HEK293 (cell line): ENCODE results near the gene CST9L.

Experiments used
- CTCF ChIP-seq: fragments of 450-650 bp; formaldehyde crosslinking; IDR thresholded peaks from 2 replicates; pipeline ENCODE4 v1.5.1; 2016; ENCODE audit warnings: missing biosample characterization, missing genetic modification characterization
- IKZF3 ChIP-seq: fragments of 450-650 bp; IDR thresholded peaks from 2 replicates; pipeline ENCODE4 v1.5.0; 2018; ENCODE audit warnings: missing biosample characterization, mild to moderate bottlenecking, missing genetic modification characterization, moderate library complexity
- PRDM4 ChIP-seq: fragments of 450-650 bp; formaldehyde crosslinking; IDR thresholded peaks from 2 replicates; pipeline ENCODE4 v1.5.1; 2017; ENCODE audit warnings: missing biosample characterization, missing genetic modification characterization
- RBAK ChIP-seq: fragments of 450-650 bp; formaldehyde crosslinking; IDR thresholded peaks from 2 replicates; pipeline ENCODE4 v1.5.1; 2016; ENCODE audit warnings: missing biosample characterization, missing genetic modification characterization
- REST ChIP-seq: fragments of 450-650 bp; formaldehyde crosslinking; IDR thresholded peaks from 2 replicates; pipeline ENCODE4 v1.5.1; 2016; ENCODE audit warnings: missing biosample characterization, missing genetic modification characterization
- YY1 ChIP-seq: fragments of 450-650 bp; formaldehyde crosslinking; IDR thresholded peaks from 2 replicates; pipeline ENCODE4 v1.5.1; 2018; ENCODE audit warnings: missing biosample characterization, missing genetic modification characterization
- ZFHX2 ChIP-seq: fragments of 450-650 bp; formaldehyde crosslinking; conservative IDR thresholded peaks from 2 replicates; pipeline ENCODE4 v1.5.1; 2016; ENCODE audit warnings: missing biosample characterization, missing genetic modification characterization
- ZNF292 ChIP-seq: fragments of 450-650 bp; formaldehyde crosslinking; IDR thresholded peaks from 2 replicates; pipeline ENCODE4 v1.5.1; 2016; ENCODE audit warnings: low read depth, missing biosample characterization, missing genetic modification characterization, borderline replicate concordance
- ZNF350 ChIP-seq: fragments of 450-650 bp; formaldehyde crosslinking; IDR thresholded peaks from 2 replicates; pipeline ENCODE4 v1.5.0; 2017; ENCODE audit warnings: missing biosample characterization, mild to moderate bottlenecking, missing genetic modification characterization
- ZNF549 ChIP-seq: fragments of 450-650 bp; IDR thresholded peaks from 2 replicates; pipeline ENCODE4 v1.5.1; 2018; ENCODE audit warnings: missing biosample characterization, missing genetic modification characterization, mild to moderate bottlenecking, inconsistent platforms, moderate library complexity
- ZNF792 ChIP-seq: fragments of 450-650 bp; formaldehyde crosslinking; IDR thresholded peaks from 2 replicates; pipeline ENCODE4 v1.5.1; 2016; ENCODE audit warnings: missing biosample characterization, missing genetic modification characterization
- ZSCAN4 ChIP-seq: fragments of 450-650 bp; formaldehyde crosslinking; IDR thresholded peaks from 2 replicates; pipeline ENCODE4 v1.5.1; 2017; ENCODE audit warnings: missing biosample characterization, missing genetic modification characterization

GRCh38 chr20:23536328-23536974 is 31.8 kb downstream of the CST9L start:
- TF ChIP-seq CTCF (tag by site-specific recombination) (no peak), REST (tag by site-specific recombination) (no peak), PRDM4 (tag by site-specific recombination) (no peak), ZNF292 (tag by site-specific recombination) (no peak), ZNF792 (tag by site-specific recombination) (no peak), IKZF3 (tag by site-specific recombination) (no peak), ZFHX2 (tag by site-specific recombination) (no peak), ZSCAN4 (no peak), YY1 (tag by site-specific recombination) (no peak), ZNF549 (no peak), RBAK (tag by site-specific recombination) (no peak), ZNF350 (tag by site-specific recombination) (no peak)
